ENCODE data around the gene RBPJ. TPM values are rescaled to one million over a fixed set of nuclear protein-coding genes. Genes with fewer than 3 reads are reported as not detected.

The RBPJ gene
- polyA plus RNA-seq, 1 of the 3 experiments (the other 2 are of a cell fraction) = 13.8 TPM

DNA sequence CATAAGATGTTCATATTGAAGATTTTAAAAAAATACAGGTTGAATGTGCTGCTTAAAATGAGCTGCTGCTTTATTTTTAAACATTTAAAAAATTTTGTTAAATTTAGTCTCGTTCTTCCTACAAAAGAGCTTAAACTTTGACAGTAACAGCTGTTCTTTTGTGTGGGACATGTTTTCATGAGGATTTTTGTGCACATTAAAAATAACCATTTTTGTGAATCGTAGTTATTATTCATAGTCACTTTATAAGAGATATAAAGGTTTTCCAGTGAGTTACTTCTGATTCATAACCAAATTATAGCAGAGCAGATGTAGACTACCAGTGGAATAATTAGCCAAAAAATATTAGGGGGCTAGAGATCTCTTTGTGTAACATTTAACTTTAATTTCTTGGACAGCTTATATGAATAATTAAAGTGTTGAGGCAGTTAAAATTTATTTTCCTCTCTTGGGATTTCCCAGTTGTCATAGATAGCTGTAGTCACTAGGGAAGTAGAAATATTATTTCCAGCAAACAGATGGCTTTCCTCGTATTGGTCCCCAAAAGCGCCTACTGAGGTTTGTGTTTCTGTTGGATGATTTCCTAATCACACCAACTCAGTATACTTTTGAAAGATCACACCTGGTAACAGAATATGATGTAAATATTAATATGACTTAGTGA, 24.2 kb downstream of the RBPJ start:
- WGBS (ENCODE audit: low lambda C conversion rate) = 84% methylated on average over 4 of the region's 4 CpGs
- peaks cover 19% of the 10 kb centered on the region for H3F3A ChIP-seq (replicated peaks; ENCODE audit: insufficient read depth)
- H3K27me3 ChIP-seq (ENCODE audit: insufficient read depth) = no peaks in the 10 kb centered on the region
- POLR2A ChIA-PET = no interaction called here
- no peak overlapping the region for H3K27ac ChIP-seq (ENCODE audit: low read depth in 2 of 2, low read length in 1 of 2)
- CTCF ChIA-PET = interaction anchor here (1.5 to 9.1 kb wide), 2 partner anchors 9 to 16 kb away, joined by 4 to 65 read pairs; no protein-coding TSS in a partner anchor
- no peak overlapping the region for H3K9ac ChIP-seq
- DNase-seq = no peak
- H3K36me3 ChIP-seq (replicated peaks in 1 of 2; ENCODE audit: control insufficient read depth in 1 of 2, insufficient read depth in 2 of 2, low read length in 1 of 2) = no peaks in the 10 kb centered on the region
- H3K9me2 ChIP-seq = no peaks in the 10 kb centered on the region
- H3K4me2 ChIP-seq = no peak overlapping the region
- H3K79me2 ChIP-seq (ENCODE audit: insufficient read depth) = peaks cover 77% of the 10 kb centered on the region
- H3K9me3 ChIP-seq = no peaks in the 10 kb centered on the region
- TF ChIP-seq FOSL2 (IDR thresholded peaks at IDR 0.05; ENCODE audit: borderline replicate concordance, low read depth) (no peak), POLR2AphosphoS5 (IDR thresholded peaks at IDR 0.05; ENCODE audit: low read depth, low read length) (no peak), TEAD4 (IDR thresholded peaks at IDR 0.05; ENCODE audit: borderline replicate concordance, insufficient read depth) (no peak), TCF12 (IDR thresholded peaks at IDR 0.05) (no peak), SMC3 (IDR thresholded peaks at IDR 0.05; ENCODE audit: low read depth, low read length) (no peak), RCOR1 (IDR thresholded peaks at IDR 0.05; ENCODE audit: low read length) (no peak), ELF1 (IDR thresholded peaks at IDR 0.05) (no peak), FOXJ3 (CRISPR knock-in tag; IDR thresholded peaks at IDR 0.05) (no peak), GABPA (IDR thresholded peaks at IDR 0.05; ENCODE audit: low read depth) (no peak), ZBTB33 (IDR thresholded peaks at IDR 0.05; ENCODE audit: borderline replicate concordance, low read depth) (no peak), GATA2 (CRISPR knock-in tag; IDR thresholded peaks at IDR 0.05) (no peak), EZH2phosphoT487 (IDR thresholded peaks at IDR 0.05; ENCODE audit: borderline replicate concordance, low read depth) (no peak), NFIC (IDR thresholded peaks at IDR 0.05; ENCODE audit: borderline replicate concordance) (no peak), MXI1 (IDR thresholded peaks at IDR 0.05; ENCODE audit: low read depth, low read length) (no peak), MEF2A (IDR thresholded peaks at IDR 0.05; ENCODE audit: borderline replicate concordance, low read depth) (no peak), RFX5 (IDR thresholded peaks at IDR 0.05; ENCODE audit: low read length) (no peak), MAX (IDR thresholded peaks at IDR 0.05; ENCODE audit: low read depth) (no peak)
- TF ChIP-seq, protein P1, sequence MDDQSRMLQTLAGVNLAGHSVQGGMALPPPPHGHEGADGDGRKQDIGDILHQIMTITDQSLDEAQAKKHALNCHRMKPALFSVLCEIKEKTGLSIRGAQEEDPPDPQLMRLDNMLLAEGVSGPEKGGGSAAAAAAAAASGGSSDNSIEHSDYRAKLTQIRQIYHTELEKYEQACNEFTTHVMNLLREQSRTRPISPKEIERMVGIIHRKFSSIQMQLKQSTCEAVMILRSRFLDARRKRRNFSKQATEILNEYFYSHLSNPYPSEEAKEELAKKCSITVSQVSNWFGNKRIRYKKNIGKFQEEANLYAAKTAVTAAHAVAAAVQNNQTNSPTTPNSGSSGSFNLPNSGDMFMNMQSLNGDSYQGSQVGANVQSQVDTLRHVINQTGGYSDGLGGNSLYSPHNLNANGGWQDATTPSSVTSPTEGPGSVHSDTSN (IDR thresholded peaks at IDR 0.05) = no peak
- TF ChIP-seq, protein P2, sequence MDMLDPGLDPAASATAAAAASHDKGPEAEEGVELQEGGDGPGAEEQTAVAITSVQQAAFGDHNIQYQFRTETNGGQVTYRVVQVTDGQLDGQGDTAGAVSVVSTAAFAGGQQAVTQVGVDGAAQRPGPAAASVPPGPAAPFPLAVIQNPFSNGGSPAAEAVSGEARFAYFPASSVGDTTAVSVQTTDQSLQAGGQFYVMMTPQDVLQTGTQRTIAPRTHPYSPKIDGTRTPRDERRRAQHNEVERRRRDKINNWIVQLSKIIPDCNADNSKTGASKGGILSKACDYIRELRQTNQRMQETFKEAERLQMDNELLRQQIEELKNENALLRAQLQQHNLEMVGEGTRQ (IDR thresholded peaks at IDR 0.05; ENCODE audit: borderline replicate concordance, low read depth, low read length) = no peak
- H3K4me1 ChIP-seq (ENCODE audit: control insufficient read depth in 1 of 2, insufficient read depth in 2 of 2, low read depth in 1 of 2, low read length in 1 of 2) = peaks cover 0 to 23% of the 10 kb centered on the region in 2 experiments; a peak in 3 of 4 replicates
- no peak overlapping the region for H3K4me3 ChIP-seq (ENCODE audit: low read depth in 2 of 2, low read length in 1 of 2)
- peaks cover 44% of the 10 kb centered on the region for H4K20me1 ChIP-seq (ENCODE audit: insufficient read depth)
- no peak overlapping the region for H2AFZ ChIP-seq (ENCODE audit: low read depth)
